DOHH2 (cell line): ENCODE results near the gene SEPTIN1.

Experiments used
- H3F3A ChIP-seq: fragments of 200-600 bp; sonication (generic), shearing (Covaris generic); 2 replicates; pipeline ENCODE4 v1.6.0; 2016; ENCODE audit warnings: antibody characterized with exemption, mild to moderate bottlenecking; ENCODE audit not compliant: control insufficient read depth, insufficient read depth
- H3K27ac ChIP-seq: fragments of 200-600 bp; sonication (generic); 2 replicates; pipeline ENCODE4 v1.5.1; 2014; ENCODE audit warnings: low read depth, mild to moderate bottlenecking, low read length, moderate library complexity
- H3K27me3 ChIP-seq: fragments of 200-600 bp; sonication (generic); 2 replicates; pipeline ENCODE4 v1.6.1; 2014; ENCODE audit warnings: mild to moderate bottlenecking, low read length, mixed read lengths; ENCODE audit not compliant: control insufficient read depth
- H3K36me3 ChIP-seq: fragments of 200-600 bp; sonication (generic); 2 replicates; pipeline ENCODE4 v1.6.1; 2014; ENCODE audit warnings: mild to moderate bottlenecking, low read length, moderate library complexity, mixed read lengths; ENCODE audit not compliant: control insufficient read depth
- H3K4me1 ChIP-seq: fragments of 200-600 bp; sonication (generic); 2 replicates; pipeline ENCODE4 v1.6.1; 2014; ENCODE audit warnings: mild to moderate bottlenecking, low read length, mixed read lengths; ENCODE audit not compliant: control insufficient read depth
- H3K4me2 ChIP-seq: fragments of 200-600 bp; sonication (generic); 2 replicates; pipeline ENCODE4 v1.6.0; 2014; ENCODE audit warnings: mild to moderate bottlenecking, low read length, moderate library complexity
- H3K4me3 ChIP-seq: fragments of 200-600 bp; sonication (generic); 2 replicates; pipeline ENCODE4 v1.5.1; 2014; ENCODE audit warnings: mild to moderate bottlenecking, low read length, mixed read lengths
- H3K79me2 ChIP-seq: fragments of 200-600 bp; sonication (generic); 2 replicates; pipeline ENCODE4 v1.6.1; 2014; ENCODE audit warnings: mild to moderate bottlenecking, low read length, mixed read lengths; ENCODE audit not compliant: control insufficient read depth
- H3K9me2 ChIP-seq: fragments of 200-600 bp; sonication (generic); replicated peaks from 2 replicates; pipeline ENCODE4 v1.6.1; 2014; ENCODE audit warnings: mild to moderate bottlenecking, low read length, mixed read lengths; ENCODE audit not compliant: control insufficient read depth
- H3K9me3 ChIP-seq: fragments of 200-600 bp; sonication (generic); 2 replicates; pipeline ENCODE4 v1.6.1; 2014; ENCODE audit warnings: antibody characterized with exemption, low read length, mixed read lengths; ENCODE audit not compliant: control insufficient read depth, insufficient read depth
- H4K20me1 ChIP-seq: fragments of 200-600 bp; sonication (generic); 2 replicates; pipeline ENCODE4 v1.6.0; 2014; ENCODE audit warnings: low read depth, mild to moderate bottlenecking, antibody characterized with exemption, low read length, moderate library complexity; ENCODE audit not compliant: control insufficient read depth, insufficient read depth
- EZH2phosphoT487 ChIP-seq: fragments of 200-600 bp; sonication (generic); IDR thresholded peaks from 2 replicates; pipeline ENCODE4 v1.6.1; 2017; ENCODE audit warnings: borderline replicate concordance, mild to moderate bottlenecking, antibody characterized with exemption, low read length, moderate library complexity, mixed read lengths
- TF ChIP-seq, protein P1 (sequence below): fragments of 200-600 bp; sonication (generic); IDR thresholded peaks from one replicate; pipeline ENCODE4 v1.5.1; 2014; ENCODE audit warnings: antibody characterized with exemption, mild to moderate bottlenecking, low read depth, low read length; ENCODE audit not compliant: poor library complexity, severe bottlenecking

SEPTIN1 gene

DNA sequence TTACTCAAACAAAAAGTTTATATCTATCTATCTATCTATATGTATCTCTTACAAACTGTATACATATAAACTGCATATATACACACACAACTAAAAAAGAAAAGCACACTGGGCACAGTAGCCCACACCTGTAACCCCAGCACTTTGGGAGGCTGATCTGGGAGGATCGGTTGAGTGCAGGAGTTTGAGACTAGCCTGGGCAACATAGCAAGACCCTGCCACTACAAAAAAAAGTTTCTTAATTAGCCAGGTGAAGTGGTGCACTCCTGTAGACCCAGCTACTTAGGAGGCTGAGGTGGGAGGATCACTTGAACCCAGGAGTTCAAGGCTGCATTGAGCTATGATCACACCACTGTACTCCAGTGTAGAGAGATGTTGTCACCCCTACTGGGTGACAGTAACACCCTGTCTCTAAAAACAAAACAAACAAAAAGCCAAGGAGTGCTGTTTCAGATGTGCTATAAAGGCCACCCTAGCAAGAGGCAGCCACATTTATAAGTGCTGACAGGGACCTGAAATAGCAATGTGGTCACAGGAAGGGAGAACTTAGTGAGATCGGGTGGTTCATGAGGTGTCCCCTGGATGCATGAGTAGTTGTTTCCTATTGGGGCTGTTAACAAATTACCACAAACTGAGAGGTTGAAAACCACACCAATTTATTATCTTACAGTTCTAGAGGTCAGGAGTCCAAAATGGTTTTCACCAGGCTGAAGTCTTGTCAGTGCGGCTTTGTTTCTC, 32.1 kb downstream of the SEPTIN1 start:
- H3K4me1 ChIP-seq: peaks cover 69% of the 10 kb centered on the region
- no peaks in the 10 kb centered on the region for H3K27me3 ChIP-seq
- peak overlapping the region; percentile 78 for H3K4me2 ChIP-seq
- peaks cover 48% of the 10 kb centered on the region for H3K79me2 ChIP-seq
- peaks cover 35% of the 10 kb centered on the region for H3F3A ChIP-seq
- no peaks in the 10 kb centered on the region for H3K9me2 ChIP-seq
- H3K9me3 ChIP-seq: no peaks in the 10 kb centered on the region
- TF ChIP-seq EZH2phosphoT487: no peak
- TF ChIP-seq, protein P1, sequence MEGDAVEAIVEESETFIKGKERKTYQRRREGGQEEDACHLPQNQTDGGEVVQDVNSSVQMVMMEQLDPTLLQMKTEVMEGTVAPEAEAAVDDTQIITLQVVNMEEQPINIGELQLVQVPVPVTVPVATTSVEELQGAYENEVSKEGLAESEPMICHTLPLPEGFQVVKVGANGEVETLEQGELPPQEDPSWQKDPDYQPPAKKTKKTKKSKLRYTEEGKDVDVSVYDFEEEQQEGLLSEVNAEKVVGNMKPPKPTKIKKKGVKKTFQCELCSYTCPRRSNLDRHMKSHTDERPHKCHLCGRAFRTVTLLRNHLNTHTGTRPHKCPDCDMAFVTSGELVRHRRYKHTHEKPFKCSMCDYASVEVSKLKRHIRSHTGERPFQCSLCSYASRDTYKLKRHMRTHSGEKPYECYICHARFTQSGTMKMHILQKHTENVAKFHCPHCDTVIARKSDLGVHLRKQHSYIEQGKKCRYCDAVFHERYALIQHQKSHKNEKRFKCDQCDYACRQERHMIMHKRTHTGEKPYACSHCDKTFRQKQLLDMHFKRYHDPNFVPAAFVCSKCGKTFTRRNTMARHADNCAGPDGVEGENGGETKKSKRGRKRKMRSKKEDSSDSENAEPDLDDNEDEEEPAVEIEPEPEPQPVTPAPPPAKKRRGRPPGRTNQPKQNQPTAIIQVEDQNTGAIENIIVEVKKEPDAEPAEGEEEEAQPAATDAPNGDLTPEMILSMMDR: no peak
- H4K20me1 ChIP-seq: no peaks in the 10 kb centered on the region
- H3K4me3 ChIP-seq: peak overlapping the region; percentile 57
- peaks cover 63% of the 10 kb centered on the region for H3K36me3 ChIP-seq
- H3K27ac ChIP-seq: peak overlapping the region; percentile 93

DNA sequence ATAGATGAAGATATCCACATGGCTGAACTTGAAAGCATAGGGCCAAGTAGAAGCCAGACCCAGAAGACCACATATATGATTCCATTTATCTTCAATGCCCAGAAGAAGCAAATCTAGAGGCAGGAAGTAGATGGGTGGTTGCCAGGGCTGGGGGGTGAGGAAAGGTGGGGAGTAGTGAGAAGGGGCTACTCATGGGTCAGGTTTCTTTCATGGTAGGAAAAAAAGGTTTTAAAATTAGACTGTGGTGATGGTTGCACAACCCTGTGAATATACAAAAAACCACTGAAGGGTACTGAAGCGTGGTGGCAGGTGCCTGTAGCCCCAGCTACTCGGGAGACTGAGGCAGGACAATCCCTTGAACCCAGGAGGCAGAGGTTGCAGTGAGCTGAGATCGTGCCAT, 32.7 kb downstream of the SEPTIN1 start:
- H3K9me3 ChIP-seq: no peaks in the 10 kb centered on the region
- peak overlapping the region; percentile 93 for H3K27ac ChIP-seq
- peak overlapping the region; percentile 57 for H3K4me3 ChIP-seq
- TF ChIP-seq EZH2phosphoT487: no peak
- TF ChIP-seq, protein P1: no peak
- H3K36me3 ChIP-seq: peaks cover 59% of the 10 kb centered on the region
- peaks cover 68% of the 10 kb centered on the region for H3K4me1 ChIP-seq
- no peaks in the 10 kb centered on the region for H4K20me1 ChIP-seq
- no peaks in the 10 kb centered on the region for H3K9me2 ChIP-seq
- H3K27me3 ChIP-seq: no peaks in the 10 kb centered on the region
- H3K79me2 ChIP-seq: peaks cover 44% of the 10 kb centered on the region
- peak overlapping the region; percentile 78 for H3K4me2 ChIP-seq
- peaks cover 35% of the 10 kb centered on the region for H3F3A ChIP-seq

DNA sequence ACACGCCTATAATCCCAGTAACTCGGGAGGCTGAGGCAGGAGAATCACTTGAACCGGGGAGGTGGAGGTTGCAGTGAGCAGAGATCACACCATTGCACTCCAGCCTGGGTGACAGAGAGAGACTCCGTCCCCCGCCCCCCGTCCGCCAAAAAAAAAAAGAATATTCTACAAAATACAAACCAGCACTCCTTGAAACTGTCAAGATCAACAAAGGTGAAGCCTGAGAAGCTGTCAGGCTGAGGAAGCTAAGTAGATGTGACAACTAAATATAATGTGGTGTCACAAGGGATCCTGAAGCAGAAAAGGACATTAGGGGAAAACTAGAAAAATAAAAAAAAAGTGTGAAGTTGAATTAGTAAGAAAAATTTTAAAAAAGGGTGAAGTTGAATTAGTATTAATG, 33.4 kb downstream of the SEPTIN1 start:
- Histone ChIP-seq H3K27me3 (no peaks in the 10 kb centered on the region), H3K4me1 (peaks cover 72% of the 10 kb centered on the region), H3K36me3 (peaks cover 54% of the 10 kb centered on the region), H4K20me1 (no peaks in the 10 kb centered on the region), H3K4me2 (peak overlapping the region; percentile 78), H3K9me3 (no peaks in the 10 kb centered on the region), H3F3A (peaks cover 38% of the 10 kb centered on the region), H3K79me2 (peaks cover 36% of the 10 kb centered on the region), H3K4me3 (peak overlapping the region; percentile 57), H3K27ac (peak overlapping the region; percentile 93), H3K9me2 (no peaks in the 10 kb centered on the region)
- no peak for TF ChIP-seq EZH2phosphoT487
- TF ChIP-seq, protein P1: no peak
